C1 segment of cervical spinal cord (tissue), 14 donors: Measurements from ENCODE around the gene CCDC73.
"Not testable (repeated sequence)": the region's sequence is repeated elsewhere in the genome, so short reads cannot be mapped to it uniquely, and the experiment has no call there.

Experiments used
- DNase-seq, 14 donors: peaks; one replicate each; lab custom pipeline; 2025; lab: John Stamatoyannopoulos, UW

CCDC73 gene

DNA sequence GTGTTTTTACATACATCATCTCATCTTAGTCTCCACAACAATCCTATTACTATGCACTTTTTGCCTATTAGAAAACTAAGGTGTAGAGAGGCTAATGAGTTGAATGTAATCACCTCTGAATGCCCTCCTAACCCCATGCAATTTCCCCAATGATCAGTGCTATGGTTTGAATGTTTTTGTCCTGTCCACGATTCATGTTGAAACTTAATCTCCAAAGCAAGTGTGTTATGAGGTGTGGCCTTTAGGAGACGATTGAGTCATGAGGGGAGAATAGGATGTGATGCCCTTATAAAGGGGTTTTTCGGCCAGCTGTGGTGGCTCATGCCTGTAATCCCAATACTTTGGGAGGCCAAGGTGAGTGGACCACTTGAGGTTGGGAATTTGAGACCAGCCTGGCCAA, 2.0 kb upstream of the CCDC73 start:
- no peak for DNase-seq

- DNase-seq, result peak in 7 of 14 donors; percentile 1 to 41 (median 11)
These were observed 1.4 kb downstream of the CCDC73 start for GRCh38 chr11:32792948-32793475.

GRCh38 chr11:32792111-32792947, 2.1 kb downstream of the CCDC73 start:
- no peak for DNase-seq

- no peak for DNase-seq
These were observed 3.5 kb downstream of the CCDC73 start for GRCh38 chr11:32790916-32791315.

DNA sequence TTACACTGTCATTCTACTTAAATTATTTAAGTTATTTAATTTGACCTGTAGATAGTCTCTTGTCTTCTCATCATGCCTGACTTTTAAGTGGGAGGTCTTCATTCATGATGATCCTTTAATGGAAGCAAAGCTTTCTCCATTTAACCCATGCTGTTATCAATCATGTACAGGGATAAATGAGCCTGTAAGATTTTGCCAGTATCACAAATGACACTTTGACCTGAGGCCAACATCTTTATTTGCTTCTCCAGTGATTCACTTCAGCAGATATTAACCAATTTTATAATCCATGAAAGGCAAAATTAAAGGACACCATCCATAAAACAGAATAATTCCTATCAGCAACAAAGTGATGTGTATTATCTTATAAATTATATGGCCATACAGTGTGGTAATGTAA, 7.7 kb downstream of the CCDC73 start:
- DNase-seq, result no peak

GRCh38 chr11:32785262-32785661, 9.2 kb downstream of the CCDC73 start:
- no peak for DNase-seq

DNA sequence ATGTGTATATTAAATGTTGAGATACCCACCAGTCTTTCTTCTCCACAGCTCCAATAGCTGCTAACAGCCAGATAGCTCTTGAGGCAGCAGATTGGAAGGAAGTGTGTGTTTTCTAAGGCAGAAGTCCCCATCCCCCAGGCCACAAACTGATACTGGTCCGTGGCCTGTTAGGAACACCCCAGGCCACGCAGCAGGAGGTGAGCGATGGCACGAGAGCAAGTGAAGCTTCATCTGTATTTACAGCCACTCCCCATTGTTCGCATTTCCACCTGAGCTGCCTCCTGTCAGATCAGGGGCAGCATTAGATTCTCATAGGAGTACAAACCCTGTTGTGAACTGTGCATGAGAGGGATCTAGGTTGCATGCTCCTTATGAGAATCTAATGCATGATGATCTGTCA, 12.7 kb downstream of the CCDC73 start:
- DNase-seq, result no peak

DNA sequence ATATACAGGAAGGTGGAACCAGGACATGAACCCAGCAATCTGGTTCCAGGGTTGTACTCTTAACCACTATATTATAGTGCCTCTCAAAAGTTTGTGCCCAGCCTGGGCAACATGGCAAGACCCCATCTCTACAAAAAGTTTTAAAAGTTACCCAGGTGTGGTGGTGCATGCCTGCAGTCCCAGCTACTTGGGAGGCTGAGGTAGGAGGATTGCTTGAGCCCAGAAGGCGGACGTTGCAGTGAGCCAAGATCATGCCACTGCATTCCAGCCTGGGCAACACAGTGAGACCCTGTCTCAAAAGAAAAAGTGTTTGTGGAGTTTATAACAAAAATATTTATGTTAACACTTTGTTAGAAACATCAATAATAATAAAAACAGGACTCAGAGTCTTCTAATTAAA, 13.6 kb downstream of the CCDC73 start:
- DNase-seq, result not testable (repeated sequence)

- DNase-seq, result no peak
These were observed 15.3 kb downstream of the CCDC73 start for GRCh38 chr11:32779136-32779535.

GRCh38 chr11:32775908-32776307, 18.6 kb downstream of the CCDC73 start:
- DNase-seq, result no peak

DNA sequence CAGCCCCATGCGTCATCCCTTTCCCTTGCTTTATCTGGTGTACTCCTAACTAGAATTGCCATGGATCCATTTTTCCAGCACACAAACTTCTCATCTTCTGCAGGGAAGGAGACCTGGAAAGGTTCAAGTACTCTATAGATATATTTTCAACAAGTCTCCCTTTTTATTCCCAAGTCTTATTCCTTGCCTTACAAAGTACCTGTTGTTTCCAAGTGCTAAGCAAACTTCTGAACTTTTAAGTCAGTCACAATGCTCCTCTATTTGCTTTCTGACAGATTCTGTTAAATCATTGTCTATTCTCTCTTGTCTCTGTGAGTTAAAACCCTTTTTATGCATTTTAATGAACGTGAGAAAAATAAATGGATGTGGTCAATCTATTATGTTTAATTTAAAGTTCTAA, 20.4 kb downstream of the CCDC73 start:
- no peak for DNase-seq

- DNase-seq, result no peak
These were observed 21.7 kb downstream of the CCDC73 start for GRCh38 chr11:32772731-32773130.

- not testable (repeated sequence) for DNase-seq
These were observed 32.7 kb downstream of the CCDC73 start for GRCh38 chr11:32761774-32762173.

GRCh38 chr11:32758291-32758690, 36.2 kb downstream of the CCDC73 start:
- no peak for DNase-seq

DNA sequence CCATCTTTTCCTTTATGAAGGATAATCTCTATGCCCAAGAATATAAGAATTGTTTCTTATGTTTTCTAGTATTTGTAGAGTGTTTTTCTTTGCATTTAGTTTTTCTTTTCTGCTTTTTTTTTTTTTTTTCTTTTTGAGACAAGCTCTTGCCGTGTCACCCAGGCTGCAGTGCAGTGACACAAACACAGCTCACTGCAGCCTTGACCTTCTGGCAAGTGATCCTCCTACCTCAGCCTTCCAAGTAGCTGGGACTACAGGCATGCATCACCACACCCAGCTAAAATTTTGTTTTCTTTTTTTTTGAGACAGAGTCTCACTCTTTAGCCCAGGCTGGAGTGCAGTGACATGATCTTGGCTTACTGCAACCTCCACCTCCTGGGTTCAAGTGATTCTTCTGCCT, 41.3 kb downstream of the CCDC73 start:
- DNase-seq, result not testable (repeated sequence)

GRCh38 chr11:32752001-32752400, 42.5 kb downstream of the CCDC73 start:
- DNase-seq, result no peak

DNA sequence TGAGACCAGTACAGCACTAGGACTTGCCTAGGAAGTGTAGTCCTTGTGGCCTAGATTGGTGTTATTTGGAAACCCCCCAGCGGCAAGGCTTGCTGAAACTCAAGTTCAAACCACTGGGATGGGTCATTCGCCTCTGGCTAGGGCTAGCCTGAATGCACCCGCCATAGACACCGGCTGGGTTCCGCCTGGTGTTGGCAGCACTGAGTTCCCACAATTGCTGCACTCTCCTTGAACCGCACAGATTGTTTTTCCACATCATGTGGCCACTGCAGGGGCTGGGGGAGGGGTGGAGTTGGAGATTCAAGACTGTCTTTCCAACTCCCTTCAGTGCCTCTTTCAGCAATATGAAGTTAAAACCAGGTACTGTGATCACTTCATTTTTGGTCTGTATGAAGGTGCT, 43.1 kb downstream of the CCDC73 start:
- DNase-seq, result no peak

DNA sequence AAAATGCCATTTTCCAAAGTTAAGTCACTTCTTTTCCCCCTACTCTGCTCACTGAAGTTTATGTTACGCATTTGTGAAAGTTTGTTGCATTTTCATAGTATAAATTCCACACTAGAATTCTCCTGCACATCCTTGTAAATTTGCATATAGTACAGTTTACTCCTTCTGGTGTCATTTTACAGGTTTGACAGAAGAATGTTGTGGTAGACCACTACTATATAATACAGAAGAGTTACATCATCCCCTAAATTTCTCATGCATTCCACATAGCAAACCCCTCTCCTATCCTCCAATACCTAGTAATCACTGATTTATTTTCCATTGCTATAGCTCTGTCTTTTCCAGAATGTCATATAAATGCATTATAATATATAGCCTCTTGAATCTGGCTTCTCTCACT, 64.5 kb downstream of the CCDC73 start:
- DNase-seq, result no peak

DNA sequence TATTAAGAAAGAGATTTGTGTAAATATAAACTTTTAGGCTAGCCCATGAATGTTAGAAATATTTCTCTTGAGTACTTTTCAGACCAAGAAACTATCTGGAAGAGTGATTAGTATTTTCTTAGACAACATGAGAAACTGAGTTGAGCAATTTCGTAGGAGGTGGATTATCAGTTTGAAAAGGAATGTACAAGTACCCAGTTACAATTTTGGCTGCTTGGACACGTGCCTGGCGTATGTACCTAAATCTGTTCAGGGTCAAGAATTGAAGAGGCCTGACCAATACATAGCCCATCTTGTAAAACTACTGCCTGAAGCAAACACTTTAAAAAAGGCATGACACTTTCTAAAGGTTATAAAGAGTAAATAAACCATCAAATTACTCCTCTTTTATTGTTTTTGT, 71.1 kb downstream of the CCDC73 start:
- DNase-seq, result no peak

DNA sequence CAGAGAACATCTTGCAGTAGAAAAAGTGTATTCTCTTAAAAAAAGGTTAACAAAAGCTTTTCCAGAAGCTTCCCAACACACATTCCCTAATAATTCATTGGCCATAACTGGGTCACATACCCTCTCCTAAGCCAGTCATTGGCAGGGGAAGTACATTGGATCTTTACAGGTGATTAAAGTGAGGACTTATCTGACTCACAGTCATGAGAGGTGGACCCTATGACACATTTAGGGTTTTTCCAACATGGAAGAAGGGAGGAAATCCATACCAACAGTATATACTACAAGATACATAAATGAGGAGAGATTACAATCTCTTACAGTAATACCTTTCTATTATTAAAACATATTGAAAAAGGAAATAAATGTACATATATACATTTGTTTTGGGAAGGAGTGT, 72.2 kb downstream of the CCDC73 start:
- DNase-seq, result no peak

DNA sequence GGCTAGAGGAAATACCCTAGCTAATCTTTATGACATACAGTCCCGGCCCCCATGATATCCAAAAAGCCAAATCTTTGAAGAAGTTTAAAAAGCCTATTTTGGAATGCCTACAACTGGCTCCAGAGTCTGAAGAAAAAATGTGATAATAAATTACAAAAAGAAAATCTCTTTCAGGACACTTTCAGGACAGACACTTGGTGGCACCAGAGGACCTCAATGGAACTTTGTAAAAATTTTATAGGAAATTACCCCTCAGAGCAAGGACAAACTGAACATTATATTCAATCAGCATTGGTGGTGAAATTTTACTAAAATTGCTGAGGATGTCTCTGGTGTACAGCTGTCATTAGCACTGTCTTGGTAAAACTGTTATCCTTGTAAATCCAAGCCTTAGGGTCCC, 81.0 kb downstream of the CCDC73 start:
- no peak for DNase-seq

DNA sequence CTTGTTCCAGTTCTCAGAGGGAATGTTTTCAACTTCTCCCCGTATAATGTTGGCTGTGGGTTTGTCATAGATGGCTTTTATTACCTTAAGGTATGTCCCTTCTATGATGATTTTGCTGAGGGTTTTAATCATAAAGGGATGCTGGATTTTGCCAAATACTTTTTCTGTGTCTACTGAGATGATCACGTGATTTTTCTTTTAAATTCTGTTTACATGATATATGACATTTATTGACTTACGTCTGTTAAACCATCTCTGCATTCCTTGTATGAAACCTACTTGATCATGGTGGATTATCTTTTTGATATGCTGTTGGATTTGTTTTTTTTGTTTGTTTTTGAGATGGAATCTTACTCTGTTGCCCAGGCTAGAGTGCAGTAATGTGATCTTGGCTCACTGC, 85.5 kb downstream of the CCDC73 start:
- not testable (repeated sequence) for DNase-seq

GRCh38 chr11:32706985-32707741, 87.3 kb downstream of the CCDC73 start:
- DNase-seq, result no peak
